ENCODE results near the gene PROC. TPM values are rescaled to one million over a fixed set of nuclear protein-coding genes. Genes with fewer than 3 reads are reported as not detected.

The PROC gene
- total RNA-seq, 1 donor from 2014 or later: not detected

GRCh38 chr2:127434515-127434914, 16.3 kb downstream of the PROC start:
- Mint-ChIP-seq H3K4me3 (no peak overlapping the region), H3K36me3 (ENCODE audit: low read depth) (no peaks in the 10 kb centered on the region), H3K4me1 (peaks cover 4% of the 10 kb centered on the region), H3K27me3 (ENCODE audit: low read depth) (no peaks in the 10 kb centered on the region), H3K9me3 (no peaks in the 10 kb centered on the region), H3K27ac (ENCODE audit: unreplicated experiment) (no peak overlapping the region)
- DNase-seq (ENCODE audit: low read depth, low spot score): no peak
- TF ChIP-seq, protein P1, sequence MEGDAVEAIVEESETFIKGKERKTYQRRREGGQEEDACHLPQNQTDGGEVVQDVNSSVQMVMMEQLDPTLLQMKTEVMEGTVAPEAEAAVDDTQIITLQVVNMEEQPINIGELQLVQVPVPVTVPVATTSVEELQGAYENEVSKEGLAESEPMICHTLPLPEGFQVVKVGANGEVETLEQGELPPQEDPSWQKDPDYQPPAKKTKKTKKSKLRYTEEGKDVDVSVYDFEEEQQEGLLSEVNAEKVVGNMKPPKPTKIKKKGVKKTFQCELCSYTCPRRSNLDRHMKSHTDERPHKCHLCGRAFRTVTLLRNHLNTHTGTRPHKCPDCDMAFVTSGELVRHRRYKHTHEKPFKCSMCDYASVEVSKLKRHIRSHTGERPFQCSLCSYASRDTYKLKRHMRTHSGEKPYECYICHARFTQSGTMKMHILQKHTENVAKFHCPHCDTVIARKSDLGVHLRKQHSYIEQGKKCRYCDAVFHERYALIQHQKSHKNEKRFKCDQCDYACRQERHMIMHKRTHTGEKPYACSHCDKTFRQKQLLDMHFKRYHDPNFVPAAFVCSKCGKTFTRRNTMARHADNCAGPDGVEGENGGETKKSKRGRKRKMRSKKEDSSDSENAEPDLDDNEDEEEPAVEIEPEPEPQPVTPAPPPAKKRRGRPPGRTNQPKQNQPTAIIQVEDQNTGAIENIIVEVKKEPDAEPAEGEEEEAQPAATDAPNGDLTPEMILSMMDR (conservative IDR thresholded peaks at IDR 0.05): no peak

GRCh38 chr2:127437056-127437455, 18.8 kb downstream of the PROC start:
- Mint-ChIP-seq H3K9me3 (no peaks in the 10 kb centered on the region), H3K27ac (ENCODE audit: unreplicated experiment) (no peak overlapping the region), H3K36me3 (ENCODE audit: low read depth) (peaks cover 1% of the 10 kb centered on the region), H3K4me3 (no peak overlapping the region), H3K27me3 (ENCODE audit: low read depth) (no peaks in the 10 kb centered on the region), H3K4me1 (peaks cover 4% of the 10 kb centered on the region)
- DNase-seq (ENCODE audit: low read depth, low spot score): no peak
- TF ChIP-seq, protein P1 (conservative IDR thresholded peaks at IDR 0.05): no peak

GRCh38 chr2:127437781-127438726, 19.8 kb downstream of the PROC start:
- TF ChIP-seq, protein P1 (conservative IDR thresholded peaks at IDR 0.05): no peak
- Mint-ChIP-seq H3K36me3 (ENCODE audit: low read depth) (peaks cover 3% of the 10 kb centered on the region), H3K9me3 (no peaks in the 10 kb centered on the region), H3K4me1 (peaks cover 4% of the 10 kb centered on the region), H3K4me3 (no peak overlapping the region), H3K27ac (ENCODE audit: unreplicated experiment) (peak overlapping the region; percentile 88), H3K27me3 (ENCODE audit: low read depth) (no peaks in the 10 kb centered on the region)
- no peak for DNase-seq (ENCODE audit: low read depth, low spot score)

DNA sequence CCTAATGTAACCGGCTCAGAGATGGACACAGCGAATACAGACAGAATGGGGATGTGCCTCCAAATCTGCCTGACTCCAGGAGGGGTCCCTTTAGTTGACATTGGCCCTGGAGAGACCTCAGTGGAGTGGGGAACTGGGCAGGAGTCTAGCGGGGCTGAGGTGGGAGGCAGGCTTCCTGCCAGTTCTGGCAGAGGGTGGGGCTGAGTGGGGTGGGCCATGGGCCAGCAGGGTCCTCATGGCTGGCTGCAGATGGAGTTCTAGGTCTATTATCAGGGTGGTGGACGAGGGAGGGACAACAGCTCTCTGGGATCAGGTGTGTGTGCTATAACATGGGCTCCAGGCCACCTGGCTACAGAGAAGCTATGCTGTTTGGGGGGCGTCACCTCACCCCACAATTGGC, 21.1 kb downstream of the PROC start:
- TF ChIP-seq, protein P1 (conservative IDR thresholded peaks at IDR 0.05): no peak
- Mint-ChIP-seq H3K27ac (ENCODE audit: unreplicated experiment) (no peak overlapping the region), H3K9me3 (no peaks in the 10 kb centered on the region), H3K36me3 (ENCODE audit: low read depth) (peaks cover 3% of the 10 kb centered on the region), H3K27me3 (ENCODE audit: low read depth) (no peaks in the 10 kb centered on the region), H3K4me1 (peaks cover 4% of the 10 kb centered on the region), H3K4me3 (no peak overlapping the region)
- DNase-seq (ENCODE audit: low read depth, low spot score): no peak

GRCh38 chr2:127448526-127448925, 30.3 kb downstream of the PROC start:
- H3K27me3 Mint-ChIP-seq (ENCODE audit: low read depth): no peaks in the 10 kb centered on the region
- H3K36me3 Mint-ChIP-seq (ENCODE audit: low read depth): peaks cover 4% of the 10 kb centered on the region
- peaks cover 9% of the 10 kb centered on the region for H3K4me1 Mint-ChIP-seq
- H3K4me3 Mint-ChIP-seq: no peak overlapping the region
- DNase-seq (ENCODE audit: low read depth, low spot score): no peak
- TF ChIP-seq, protein P1 (conservative IDR thresholded peaks at IDR 0.05): no peak
- H3K9me3 Mint-ChIP-seq: peaks cover 4% of the 10 kb centered on the region
- H3K27ac Mint-ChIP-seq (ENCODE audit: unreplicated experiment): no peak overlapping the region
